ENCODE data around the gene CYP20A1.

- TF ChIP-seq CTCF (IDR thresholded peaks at IDR 0.05) = no peak
- TF ChIP-seq EZH2phosphoT487 (IDR thresholded peaks at IDR 0.05) = no peak
Measured at GRCh38 chr2:203280428-203281064, 41.7 kb downstream of the CYP20A1 start.
